ENCODE measurements around the gene CLCNKA. TPM values are rescaled to one million over a fixed set of nuclear protein-coding genes. Genes with fewer than 3 reads are reported as not detected.
"Not testable (repeated sequence)": the region's sequence is repeated elsewhere in the genome, so short reads cannot be mapped to it uniquely, and the experiment has no call there.

CLCNKA gene
- total RNA-seq, 2 experiments from 2014 or later, result not detected

DNA sequence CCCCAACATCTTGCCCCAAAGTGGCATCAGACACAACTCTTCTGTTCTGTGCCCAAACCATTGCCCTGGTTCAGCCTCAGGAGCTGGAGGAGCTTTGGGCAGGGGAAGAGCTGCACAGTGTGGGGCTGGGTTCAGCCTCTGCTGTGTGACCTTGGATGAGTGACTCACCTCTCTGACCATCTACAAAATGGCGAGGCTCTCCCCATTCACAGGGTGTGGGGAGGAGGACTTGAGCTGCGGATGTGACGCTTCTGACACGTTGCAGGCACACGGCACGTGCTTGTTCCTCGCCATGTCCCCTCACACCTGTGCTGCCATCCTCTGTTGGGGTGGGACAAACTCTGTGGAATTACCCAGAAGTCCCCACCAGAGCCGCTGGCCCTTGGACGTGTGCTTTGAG is 20.8 kb downstream of the CLCNKA start:
- POLR2A ChIA-PET; H3K9me3 Mint-ChIP-seq; H3K27me3 Mint-ChIP-seq; H3K27ac Mint-ChIP-seq; DNase-seq; H3K4me1 Mint-ChIP-seq; H3K4me3 Mint-ChIP-seq; H3K36me3 Mint-ChIP-seq (ENCODE audit: low read depth): not testable (repeated sequence)
- CTCF ChIA-PET, result interaction anchor here (1.6 kb wide), 1 partner anchor 13 kb away, joined by 3 read pairs; no protein-coding TSS in a partner anchor

DNA sequence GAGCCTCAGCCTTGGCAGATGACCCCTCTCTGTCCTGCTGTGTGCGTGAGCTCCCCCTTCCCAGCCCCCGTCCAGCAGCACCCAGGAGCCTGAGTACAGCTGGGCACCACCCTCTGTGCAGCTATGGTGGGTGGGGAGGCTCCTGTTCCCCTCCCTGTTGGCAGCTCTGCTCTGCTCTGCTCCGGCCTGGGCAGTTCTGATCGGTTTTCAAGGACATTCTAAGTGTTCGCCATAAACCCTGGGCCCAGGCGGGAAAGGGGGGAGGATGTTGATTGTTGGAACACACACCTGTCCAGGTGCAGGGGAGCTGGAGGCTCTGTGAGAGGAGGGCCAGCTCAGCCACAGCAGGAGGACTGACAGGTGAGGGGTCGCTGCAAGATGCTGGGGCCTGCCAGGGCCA is 21.7 kb downstream of the CLCNKA start, which contains the start of gene CLCNKB:
CLCNKB (plus strand) TSS at position 262 of the 400 bp plus-strand sequence. CDS start 711 bp downstream, outside the sequence.
- H3K4me1 Mint-ChIP-seq, result peaks cover 2% of the 10 kb centered on the region
- ChIA-PET POLR2A (no interaction called here), CTCF (interaction anchor here (1.6 kb wide), 1 partner anchor 12 kb away, joined by 3 read pairs; no protein-coding TSS in a partner anchor)
- H3K4me3 Mint-ChIP-seq, result no peak within 1 kb of the TSS
- H3K9me3 Mint-ChIP-seq, result no peaks in the 10 kb centered on the region
- no peak for DNase-seq
- peaks cover 3% of the 10 kb centered on the region for H3K27me3 Mint-ChIP-seq
- no peaks in the 10 kb centered on the region for H3K36me3 Mint-ChIP-seq (ENCODE audit: low read depth)
- no peak within 1 kb of the TSS for H3K27ac Mint-ChIP-seq

DNA sequence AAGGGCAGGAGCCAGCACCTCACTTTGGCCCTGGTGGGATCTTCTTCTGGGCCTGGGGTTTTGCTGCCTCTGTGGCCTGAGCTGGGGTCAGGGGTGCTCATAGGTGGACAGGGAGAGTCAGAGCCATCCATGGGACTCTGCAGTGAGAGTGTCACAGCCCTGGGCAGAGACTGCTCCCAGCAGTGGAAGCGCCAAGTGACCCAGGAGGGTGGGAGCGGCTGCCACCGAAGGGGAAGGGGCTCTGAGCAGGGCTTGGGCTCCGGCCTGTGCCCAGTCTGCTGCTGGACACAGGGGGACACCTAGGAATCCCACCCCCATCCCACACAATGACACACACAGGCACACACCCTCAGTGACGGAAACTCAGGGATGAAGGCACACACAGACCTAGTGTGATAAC is 22.1 kb downstream of the CLCNKA start:
- peaks cover 2% of the 10 kb centered on the region for H3K4me1 Mint-ChIP-seq
- no peaks in the 10 kb centered on the region for H3K36me3 Mint-ChIP-seq (ENCODE audit: low read depth)
- peaks cover 3% of the 10 kb centered on the region for H3K27me3 Mint-ChIP-seq
- H3K27ac Mint-ChIP-seq, result no peak overlapping the region
- no peak for DNase-seq
- ChIA-PET CTCF (interaction anchor here (2.0 kb wide), 1 partner anchor 35 kb away, joined by 5 read pairs; no protein-coding TSS in a partner anchor), POLR2A (no interaction called here)
- no peaks in the 10 kb centered on the region for H3K9me3 Mint-ChIP-seq
- H3K4me3 Mint-ChIP-seq, result no peak overlapping the region

DNA sequence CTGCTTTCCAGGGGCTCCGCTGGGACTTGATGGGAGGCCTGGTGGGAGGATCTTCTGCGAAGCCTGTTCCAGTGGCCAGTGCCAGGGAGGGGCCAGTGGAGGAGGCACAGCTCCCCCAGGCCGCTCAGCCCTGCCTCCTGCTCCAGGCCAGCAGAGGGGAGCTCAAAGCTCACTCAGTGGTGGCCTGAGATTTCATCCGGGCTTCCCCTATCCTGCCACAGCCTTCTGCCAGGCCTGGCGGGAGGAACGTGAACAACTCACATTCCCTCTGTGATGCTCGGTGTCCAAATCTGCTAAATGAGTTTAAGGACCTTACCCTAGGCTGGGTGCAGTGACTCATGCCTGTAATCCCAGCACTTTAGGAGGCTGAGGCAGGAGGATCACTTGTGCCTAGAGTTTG is 25.0 kb downstream of the CLCNKA start:
- no peak overlapping the region for H3K27ac Mint-ChIP-seq
- no peaks in the 10 kb centered on the region for H3K36me3 Mint-ChIP-seq (ENCODE audit: low read depth)
- no peaks in the 10 kb centered on the region for H3K9me3 Mint-ChIP-seq
- peaks cover 2% of the 10 kb centered on the region for H3K4me1 Mint-ChIP-seq
- peaks cover 7% of the 10 kb centered on the region for H3K27me3 Mint-ChIP-seq
- CTCF ChIA-PET, result interaction anchor here (0.9 kb wide), 1 partner anchor 9 kb away, joined by 3 read pairs; no protein-coding TSS in a partner anchor
- POLR2A ChIA-PET, result no interaction called here
- DNase-seq, result no peak
- no peak overlapping the region for H3K4me3 Mint-ChIP-seq

DNA sequence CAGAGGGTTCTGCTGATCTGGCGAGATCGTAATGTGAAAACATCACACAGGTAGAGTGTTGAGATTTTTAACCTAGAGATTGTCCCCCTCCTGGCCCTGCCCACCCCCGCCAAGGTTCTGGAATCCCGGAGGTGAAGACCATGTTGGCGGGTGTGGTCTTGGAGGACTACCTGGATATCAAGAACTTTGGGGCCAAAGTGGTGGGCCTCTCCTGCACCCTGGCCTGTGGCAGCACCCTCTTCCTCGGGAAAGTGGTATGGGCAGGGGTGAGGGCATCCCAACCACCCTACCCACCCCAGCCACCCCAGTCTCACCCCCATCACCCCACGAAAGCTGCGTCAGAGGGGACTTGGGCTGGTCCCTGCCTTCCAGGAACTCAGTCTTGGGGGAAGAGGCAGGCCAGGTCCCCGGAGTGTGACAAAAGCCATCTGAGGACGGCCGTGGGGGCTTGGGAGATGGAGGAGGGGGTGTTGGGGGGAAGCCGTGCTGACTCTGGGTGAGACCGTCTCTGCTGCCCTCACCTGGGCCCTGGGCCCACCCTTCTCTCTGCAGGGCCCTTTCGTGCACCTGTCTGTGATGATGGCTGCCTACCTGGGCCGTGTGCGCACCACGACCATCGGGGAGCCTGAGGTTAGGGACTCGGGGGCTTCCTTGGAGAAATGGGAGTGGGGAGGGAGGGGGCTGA is 26.1 kb downstream of the CLCNKA start:
- POLR2A ChIA-PET, result no interaction called here
- CTCF ChIA-PET, result no interaction called here
- Mint-ChIP-seq H3K36me3 (ENCODE audit: low read depth) (no peaks in the 10 kb centered on the region), H3K9me3 (no peaks in the 10 kb centered on the region), H3K4me1 (peaks cover 2% of the 10 kb centered on the region), H3K27ac (no peak overlapping the region), H3K4me3 (no peak overlapping the region), H3K27me3 (peaks cover 7% of the 10 kb centered on the region)
- no peak for DNase-seq

DNA sequence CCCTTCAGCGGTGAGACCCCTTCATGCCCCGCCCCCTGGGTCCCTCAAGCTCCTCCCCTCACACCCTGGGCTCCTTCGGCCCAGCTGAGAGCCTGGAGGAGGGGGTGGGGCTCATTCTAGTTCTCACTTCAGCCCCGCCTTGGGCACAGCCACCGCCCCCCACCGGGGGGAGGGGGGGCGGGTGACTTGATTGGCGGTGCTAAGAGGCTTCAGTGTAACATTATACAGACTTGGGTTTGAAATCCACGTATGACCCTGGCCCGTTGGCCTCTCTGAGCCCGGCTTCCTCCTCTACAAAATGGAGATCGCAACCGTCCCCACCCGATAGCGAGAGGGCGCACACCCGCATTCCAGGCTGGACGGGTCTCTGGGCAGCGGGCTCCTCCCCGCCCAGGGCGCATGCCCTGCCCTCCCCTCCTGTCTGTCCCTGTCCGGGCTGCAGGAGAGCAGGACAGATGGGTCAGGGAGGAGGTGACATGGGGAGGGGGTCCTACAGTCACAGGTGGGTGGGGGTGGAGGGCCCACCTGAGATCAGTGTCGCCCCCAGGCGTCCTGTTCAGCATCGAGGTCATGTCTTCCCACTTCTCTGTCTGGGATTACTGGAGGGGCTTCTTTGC is 26.8 kb downstream of the CLCNKA start:
- Mint-ChIP-seq H3K9me3 (no peaks in the 10 kb centered on the region), H3K4me3 (no peak overlapping the region), H3K36me3 (ENCODE audit: low read depth) (no peaks in the 10 kb centered on the region), H3K27me3 (peaks cover 7% of the 10 kb centered on the region), H3K27ac (no peak overlapping the region), H3K4me1 (peaks cover 2% of the 10 kb centered on the region)
- CTCF ChIA-PET, result no interaction called here
- POLR2A ChIA-PET, result no interaction called here
- no peak for DNase-seq

DNA sequence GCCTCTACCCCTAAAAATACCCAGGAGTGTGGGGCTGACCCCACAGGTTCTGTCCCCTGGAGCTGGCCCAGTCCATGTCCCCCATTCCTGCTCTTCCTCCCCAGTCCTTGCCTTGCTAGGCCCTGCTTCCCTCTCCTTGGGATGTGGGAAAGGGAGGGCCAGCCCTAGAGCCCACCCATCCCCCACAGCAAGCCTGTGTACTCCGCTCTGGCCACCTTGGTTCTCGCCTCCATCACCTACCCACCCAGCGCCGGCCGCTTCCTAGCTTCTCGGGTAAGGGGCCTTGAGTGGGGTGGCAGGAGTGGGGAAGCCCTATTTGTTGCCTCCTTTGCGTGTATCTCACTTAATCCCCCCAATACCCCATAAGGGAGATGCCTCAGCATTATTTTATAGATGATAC is 28.5 kb downstream of the CLCNKA start:
- ChIA-PET POLR2A (no interaction called here), CTCF (no interaction called here)
- no peak for DNase-seq
- Mint-ChIP-seq H3K9me3 (no peaks in the 10 kb centered on the region), H3K4me3 (no peak overlapping the region), H3K36me3 (ENCODE audit: low read depth) (no peaks in the 10 kb centered on the region), H3K27me3 (peaks cover 7% of the 10 kb centered on the region), H3K4me1 (peaks cover 2% of the 10 kb centered on the region), H3K27ac (no peak overlapping the region)

DNA sequence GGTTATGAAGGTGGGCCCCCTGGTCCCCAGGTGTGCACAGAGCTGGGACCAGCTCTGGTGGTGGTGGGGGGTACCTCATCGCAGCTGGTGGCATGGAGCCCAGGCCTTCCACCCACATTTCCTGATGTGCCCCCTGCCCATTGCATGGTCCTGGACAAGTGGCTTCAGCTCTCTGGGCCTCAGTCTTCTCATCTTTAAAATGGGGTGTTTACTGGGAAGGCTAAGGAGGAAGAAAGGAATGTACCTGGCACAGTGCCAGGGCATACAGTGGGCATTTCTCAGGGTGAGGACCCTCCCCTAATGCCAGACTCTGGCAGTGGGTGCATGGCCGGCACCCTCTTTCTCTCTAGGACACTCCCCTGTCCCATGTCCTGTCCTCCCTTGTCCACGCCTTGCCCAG is 29.2 kb downstream of the CLCNKA start:
- DNase-seq, result no peak
- H3K27ac Mint-ChIP-seq, result no peak overlapping the region
- H3K4me3 Mint-ChIP-seq, result no peak overlapping the region
- H3K9me3 Mint-ChIP-seq, result no peaks in the 10 kb centered on the region
- ChIA-PET CTCF (no interaction called here), POLR2A (no interaction called here)
- H3K36me3 Mint-ChIP-seq (ENCODE audit: low read depth), result no peaks in the 10 kb centered on the region
- H3K27me3 Mint-ChIP-seq, result peaks cover 7% of the 10 kb centered on the region
- peaks cover 6% of the 10 kb centered on the region for H3K4me1 Mint-ChIP-seq

DNA sequence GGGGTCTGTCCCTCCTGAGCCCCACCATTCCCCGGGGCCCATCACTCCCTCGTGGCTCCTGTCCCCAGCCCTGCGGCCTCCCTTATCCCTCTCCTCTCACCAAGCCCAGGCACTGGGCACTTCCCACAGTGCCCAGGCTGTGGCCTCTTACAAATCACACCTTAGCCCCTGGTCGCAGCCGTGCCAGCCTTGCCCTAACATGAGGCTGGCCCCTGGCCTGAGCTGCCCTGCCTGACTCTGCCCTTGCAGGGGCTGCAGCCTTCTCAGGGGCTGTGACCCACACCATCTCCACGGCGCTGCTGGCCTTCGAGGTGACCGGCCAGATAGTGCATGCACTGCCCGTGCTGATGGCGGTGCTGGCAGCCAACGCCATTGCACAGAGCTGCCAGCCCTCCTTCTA is 30.1 kb downstream of the CLCNKA start:
- POLR2A ChIA-PET; H3K36me3 Mint-ChIP-seq (ENCODE audit: low read depth); H3K27ac Mint-ChIP-seq; H3K4me1 Mint-ChIP-seq; H3K9me3 Mint-ChIP-seq; DNase-seq; H3K4me3 Mint-ChIP-seq; CTCF ChIA-PET; H3K27me3 Mint-ChIP-seq: not testable (repeated sequence)

DNA sequence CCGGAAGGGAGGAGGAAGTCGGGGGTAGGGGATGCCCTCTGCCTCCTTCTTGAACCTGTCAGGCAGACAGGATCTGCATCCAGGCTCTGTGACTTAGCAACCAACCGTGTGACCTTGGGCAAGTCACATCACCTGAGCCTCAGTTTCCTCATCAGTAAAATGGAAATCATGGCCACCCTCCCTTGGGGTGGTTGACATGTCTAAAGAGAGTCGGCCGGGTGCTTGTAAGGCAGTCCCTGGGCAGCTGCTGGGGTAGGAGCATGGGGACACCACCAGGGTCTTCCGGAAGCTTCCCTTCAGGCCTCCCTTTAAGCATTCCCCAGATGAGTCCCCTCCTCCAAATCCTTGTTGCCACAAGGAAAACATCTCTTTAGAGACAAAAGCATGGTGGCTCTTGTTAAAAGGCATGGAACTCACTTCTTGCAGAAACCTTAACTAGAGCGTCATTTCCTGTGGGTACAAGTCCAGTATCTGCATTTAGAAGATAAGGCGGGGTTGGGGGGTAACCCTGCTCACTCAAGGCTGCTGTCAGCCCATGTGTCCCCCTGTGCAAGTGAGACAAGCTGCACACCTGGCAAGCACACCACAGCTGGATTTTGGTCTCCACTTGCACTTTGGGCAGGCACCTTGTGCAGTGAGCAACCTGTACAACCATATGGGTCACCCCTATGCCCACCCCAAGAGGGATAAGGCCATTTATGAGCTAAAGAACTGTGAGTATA is 32.1 kb downstream of the CLCNKA start:
- Mint-ChIP-seq H3K4me3 (no peak overlapping the region), H3K27me3 (peaks cover 4% of the 10 kb centered on the region), H3K4me1 (peaks cover 6% of the 10 kb centered on the region), H3K9me3 (no peaks in the 10 kb centered on the region), H3K36me3 (ENCODE audit: low read depth) (no peaks in the 10 kb centered on the region), H3K27ac (peak overlapping the region; percentile 68)
- no peak for DNase-seq
- ChIA-PET POLR2A (no interaction called here), CTCF (interaction anchor here (0.6 to 1.5 kb wide), 3 partner anchors 25 to 258 kb away, joined by 3 to 5 read pairs (median 4); no protein-coding TSS in a partner anchor)

DNA sequence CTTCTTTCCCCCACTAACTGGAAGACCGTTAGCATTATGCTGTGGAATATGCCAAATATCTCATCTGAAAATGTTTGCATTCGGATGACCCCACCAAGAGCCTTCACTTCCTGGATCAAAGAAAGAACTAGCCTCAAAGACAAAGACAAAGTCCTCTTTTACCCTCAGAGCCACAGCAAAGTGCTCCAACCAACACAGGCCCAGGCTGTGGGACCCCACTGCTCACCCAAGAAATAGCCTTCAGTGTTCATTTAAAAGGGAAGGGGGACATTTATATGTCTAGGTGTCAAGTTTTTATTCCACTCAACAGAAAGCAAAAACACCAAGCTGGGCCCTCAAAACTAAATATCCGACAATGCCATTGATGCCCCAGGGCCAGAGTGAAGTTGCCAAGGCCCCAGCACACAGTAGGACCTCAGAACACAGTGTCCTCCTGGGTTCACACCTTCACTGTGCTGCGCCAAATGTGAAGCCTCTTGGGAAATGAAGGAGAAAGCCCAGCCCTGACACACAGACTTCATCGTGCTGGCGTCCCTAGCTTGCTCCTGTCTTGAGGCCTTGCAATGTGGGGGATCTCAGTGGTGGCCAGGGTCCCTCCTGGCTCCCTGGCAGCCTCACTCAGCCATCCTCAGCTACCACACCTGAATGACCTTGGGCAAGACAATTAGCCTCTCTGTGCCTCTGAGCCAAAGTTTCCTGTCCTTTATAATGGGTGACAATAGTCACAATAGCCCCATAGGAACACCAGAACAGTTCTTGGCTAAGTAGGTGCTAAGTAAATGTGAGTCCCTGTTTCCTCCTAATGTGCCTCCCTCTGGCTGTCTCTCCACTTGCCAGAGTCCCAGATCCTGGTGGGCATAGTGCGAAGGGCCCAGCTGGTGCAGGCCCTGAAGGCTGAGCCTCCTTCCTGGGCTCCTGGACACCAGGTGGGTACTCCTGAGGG is 33.0 kb downstream of the CLCNKA start:
- Mint-ChIP-seq H3K36me3 (ENCODE audit: low read depth) (no peaks in the 10 kb centered on the region), H3K27ac (no peak overlapping the region), H3K9me3 (no peaks in the 10 kb centered on the region), H3K4me3 (no peak overlapping the region), H3K4me1 (peaks cover 6% of the 10 kb centered on the region), H3K27me3 (peaks cover under 1% of the 10 kb centered on the region)
- ChIA-PET POLR2A (no interaction called here), CTCF (interaction anchor here (0.6 to 1.7 kb wide), 6 partner anchors 8 to 259 kb away, joined by 3 to 6 read pairs (median 4); no protein-coding TSS in a partner anchor)
- DNase-seq, result no peak
